A549 treated with CpdA at 1 μM for 4 hours (cell line): ENCODE measurements around the gene PDE4C. TPM values are rescaled to one million over a fixed set of nuclear protein-coding genes. Genes with fewer than 3 reads are reported as not detected.

Source experiments
- total RNA-seq: library from RNA; stranded (reverse); fragments of 200-300 nt; extraction: Qiagen RNA extraction; gene quantifications from 5 replicates; pipeline ENCODE4 v1.2.3, GENCODE V29; 2022; ENCODE audit warnings: low read depth

The PDE4C gene
- total RNA-seq = 0.08 to 0.22 TPM (median 0.16 TPM) in 4 of 5 replicates, not detected in the other

DNA sequence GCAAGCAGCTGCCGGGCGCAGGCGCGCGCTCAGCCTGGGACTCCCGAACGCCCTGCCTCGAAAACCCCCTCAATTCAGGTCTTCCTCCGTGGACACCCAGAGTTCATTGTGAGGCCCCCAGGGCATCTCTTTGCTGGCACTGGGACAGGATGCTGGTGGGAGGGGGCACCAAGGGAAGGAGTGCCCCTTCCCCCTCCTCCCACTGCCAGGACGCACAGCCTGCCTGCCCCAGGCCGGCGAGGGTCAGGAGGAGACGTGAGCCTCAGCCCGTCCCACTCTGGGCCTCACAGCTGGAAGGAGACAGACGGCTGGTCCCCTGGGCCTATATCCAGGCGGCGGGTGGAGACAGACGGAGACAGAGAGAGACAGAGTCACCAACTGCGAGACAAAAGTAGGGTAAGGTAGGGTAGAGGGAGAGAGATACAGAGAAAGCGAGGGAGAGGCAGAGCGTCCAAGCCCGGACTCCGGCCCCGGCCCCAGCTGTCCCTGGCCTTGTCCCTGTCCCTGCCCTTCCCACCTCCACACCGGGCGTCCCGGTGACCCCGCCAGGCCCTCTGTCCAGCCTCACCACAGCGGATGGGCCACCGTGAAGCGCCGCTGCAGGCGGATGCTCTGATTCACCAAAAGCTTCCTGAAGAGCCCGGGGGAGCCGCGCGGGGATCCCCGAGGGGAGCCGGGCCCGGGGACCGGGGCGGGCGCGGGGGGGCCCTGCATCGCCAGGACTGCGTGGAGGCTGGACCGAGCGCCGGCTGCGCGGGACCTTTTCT, at the start of gene PDE4C:
Gene PDE4C, minus strand, starts transcription at position 737 of the 767 bp plus-strand sequence. Its CDS starts 23 bp downstream, at position 714.

DNA sequence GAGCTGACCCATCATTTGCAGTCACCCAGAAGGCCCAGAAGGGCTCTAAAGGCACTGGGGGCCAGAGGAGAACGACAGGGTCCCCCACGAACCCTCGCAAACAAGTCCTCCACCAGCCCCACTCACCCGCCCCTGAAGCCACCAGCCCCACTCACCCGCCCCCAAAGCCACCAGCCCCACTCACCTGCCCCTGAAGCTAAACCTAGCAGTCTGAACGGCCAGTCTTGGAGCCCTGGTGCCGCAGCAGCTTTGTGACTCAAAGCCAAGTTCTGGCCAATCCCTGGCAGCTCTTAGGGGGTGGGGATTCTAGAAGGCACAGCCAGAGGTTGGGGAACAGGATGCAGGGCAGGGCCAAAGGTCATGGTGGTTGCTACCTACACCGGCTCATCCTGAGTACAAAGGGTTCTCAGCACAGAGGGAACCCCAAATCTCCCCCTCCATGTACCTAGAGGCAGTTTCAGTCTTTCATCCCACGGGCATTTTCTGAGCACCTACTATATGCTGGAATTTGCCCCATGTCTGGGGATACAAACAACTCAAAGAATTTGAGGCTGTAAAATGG, 48.1 kb upstream of the PDE4C start, which contains the start of gene IQCN:
Gene IQCN, minus strand, starts transcription at position 234 of the 562 bp plus-strand sequence. CDS start 4,974 bp downstream, outside the sequence.

DNA sequence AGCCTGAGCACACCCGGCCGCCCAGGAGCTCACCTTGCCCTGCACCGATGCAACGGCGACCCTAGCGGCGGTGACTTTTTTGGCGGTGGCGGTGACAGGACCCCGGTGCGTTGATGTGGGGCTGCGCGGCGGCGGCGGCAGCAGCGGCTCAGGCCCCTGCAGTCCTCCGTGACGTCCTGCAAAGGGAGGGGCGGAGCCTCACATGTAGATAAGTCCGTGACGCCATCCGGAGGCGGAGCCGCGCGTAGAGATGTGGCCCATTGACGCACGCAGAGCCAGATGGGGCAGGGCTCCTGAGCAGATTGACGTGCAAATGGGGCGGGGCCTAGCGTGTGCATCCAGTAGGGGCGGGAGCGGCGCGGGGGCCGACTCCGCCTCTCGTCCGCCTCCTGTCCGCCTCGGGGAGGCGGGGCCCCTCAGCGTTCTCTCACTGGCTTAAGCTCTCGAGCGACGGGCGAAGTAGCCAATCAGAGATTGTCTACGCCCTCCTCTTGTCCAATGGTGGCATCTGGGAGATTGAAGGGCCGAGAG, 22.3 kb downstream of the PDE4C start, which contains the start of gene RAB3A:
Gene RAB3A, minus strand, starts transcription at position 180 of the 531 bp plus-strand sequence. CDS start 1,302 bp downstream, outside the sequence.

DNA sequence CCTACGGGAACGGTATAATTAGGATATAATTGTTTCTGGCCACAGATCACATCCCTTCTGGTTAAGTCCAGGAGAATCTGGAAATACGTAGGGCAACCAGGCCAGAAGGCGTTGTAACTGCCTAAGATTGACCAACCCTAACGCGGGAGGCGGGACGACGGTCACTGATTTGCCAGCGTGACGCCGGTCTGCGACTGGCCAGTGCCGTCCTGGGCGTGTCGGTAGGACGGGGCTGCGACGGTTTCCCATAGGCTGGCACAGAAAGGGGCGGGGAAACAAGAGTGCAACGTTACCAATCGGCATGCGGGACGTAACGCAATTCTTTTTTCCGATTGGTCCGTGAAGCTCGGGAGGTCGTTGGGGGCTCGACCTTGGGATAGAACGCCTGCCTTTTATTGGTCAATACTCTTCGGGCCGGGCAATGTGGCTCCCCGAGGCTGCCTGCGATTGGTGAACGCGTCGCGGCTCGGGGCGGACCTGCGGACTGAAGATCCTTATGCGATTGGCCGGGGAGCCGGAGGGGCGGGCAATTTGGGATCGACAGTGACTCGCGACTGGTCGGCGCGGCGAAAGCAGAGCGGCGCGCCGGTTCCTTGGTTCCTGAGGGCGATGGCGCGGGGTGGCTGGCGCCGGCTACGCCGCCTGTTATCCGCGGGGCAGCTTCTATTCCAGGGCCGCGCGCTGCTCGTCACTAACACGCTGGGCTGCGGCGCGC, 33.4 kb downstream of the PDE4C start, which contains the start of gene MPV17L2:
Gene MPV17L2, plus strand, starts transcription at position 546 of the 715 bp plus-strand sequence. Its CDS starts 64 bp downstream, at position 610.

Other genes starting within 250 kb of the PDE4C start
- 19.4 to 29.6 TPM (median 27.1 TPM) in 5 replicates for gene ARRDC2, start 218.3 kb downstream of the PDE4C start, total RNA-seq
- gene IL12RB1, start 139.5 kb downstream of the PDE4C start, total RNA-seq = not detected in 5 replicates
- gene MAST3, start 128.7 kb downstream of the PDE4C start, total RNA-seq = 1.7 to 2.6 TPM (median 1.9 TPM) in 5 replicates
- 1.7 to 11.5 TPM (median 8.6 TPM) in 5 replicates for gene PIK3R2, start 73.3 kb downstream of the PDE4C start, total RNA-seq
- 12.2 to 20.9 TPM (median 15.6 TPM) in 5 replicates for gene IFI30, start 52.6 kb downstream of the PDE4C start, total RNA-seq
- 8.2 to 13.6 TPM (median 13.0 TPM) in 5 replicates for gene MPV17L2, start 33.2 kb downstream of the PDE4C start, total RNA-seq
- gene RAB3A, start 22.4 kb downstream of the PDE4C start, total RNA-seq = 0.63 to 1.1 TPM (median 0.78 TPM) in 5 replicates
- gene IQCN, start 48.0 kb upstream of the PDE4C start, total RNA-seq = 0.31 to 0.59 TPM (median 0.39 TPM) in 5 replicates
- gene JUND, start 55.2 kb upstream of the PDE4C start, total RNA-seq = 27.0 to 68.8 TPM (median 60.8 TPM) in 5 replicates
- 212 to 240 TPM (median 230 TPM) in 5 replicates for gene LSM4, start 96.6 kb upstream of the PDE4C start, total RNA-seq
- gene PGPEP1, start 114.2 kb upstream of the PDE4C start, total RNA-seq = 2.2 to 3.7 TPM (median 3.6 TPM) in 5 replicates
- gene GDF15, start 159.7 kb upstream of the PDE4C start, total RNA-seq = 32.5 to 82.2 TPM (median 56.6 TPM) in 5 replicates
- gene LRRC25, start 171.2 kb upstream of the PDE4C start, total RNA-seq = 0.05 TPM in 2 of 5 replicates, not detected in the others
- gene SSBP4, start 193.0 kb upstream of the PDE4C start, total RNA-seq = 35.0 to 58.4 TPM (median 53.9 TPM) in 5 replicates
- gene ISYNA1, start 211.7 kb upstream of the PDE4C start, total RNA-seq = 31.8 to 43.0 TPM (median 41.5 TPM) in 5 replicates